ENCODE data around the gene SMARCD2.
"Not testable (repeated sequence)": the region's sequence is repeated elsewhere in the genome, so short reads cannot be mapped to it uniquely, and the experiment has no call there.

Gene SMARCD2

GRCh38 chr17:63796375-63796774 is 46.1 kb downstream of the SMARCD2 start:
- DNase-seq = not testable (repeated sequence)

DNA sequence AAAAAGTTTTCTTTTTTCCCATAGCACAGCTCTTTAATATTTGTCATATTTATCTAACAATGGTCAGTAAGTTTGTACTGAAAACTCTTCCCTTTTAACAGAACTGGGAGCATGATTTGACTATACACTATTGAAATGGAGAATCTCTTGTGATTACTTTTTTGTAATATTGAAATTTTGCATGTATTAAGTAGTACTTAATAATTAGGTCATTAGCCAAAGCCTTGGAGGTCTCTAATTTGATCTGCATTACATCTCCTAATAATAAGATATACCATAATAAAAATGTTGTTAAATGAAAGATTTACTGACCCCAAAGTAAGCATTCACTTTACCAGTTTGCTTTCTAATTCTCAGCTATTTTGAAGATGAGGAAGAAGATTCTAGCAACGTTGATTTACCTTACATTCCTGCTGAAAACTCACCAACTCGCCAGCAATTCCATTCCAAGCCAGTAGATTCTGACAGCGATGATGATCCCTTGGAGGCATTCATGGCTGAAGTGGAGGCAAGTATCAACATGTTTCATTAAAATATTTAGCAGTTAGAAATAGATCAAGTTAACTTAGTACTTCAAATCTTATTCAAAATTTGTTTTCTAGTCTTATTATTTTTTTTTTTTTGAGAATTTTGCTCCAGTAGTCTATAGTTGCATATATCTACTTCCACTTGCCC is 50.3 kb downstream of the SMARCD2 start:
- DNase-seq = no peak

- DNase-seq = no peak
Observed at GRCh38 chr17:63790057-63790456, 52.4 kb downstream of the SMARCD2 start.

DNA sequence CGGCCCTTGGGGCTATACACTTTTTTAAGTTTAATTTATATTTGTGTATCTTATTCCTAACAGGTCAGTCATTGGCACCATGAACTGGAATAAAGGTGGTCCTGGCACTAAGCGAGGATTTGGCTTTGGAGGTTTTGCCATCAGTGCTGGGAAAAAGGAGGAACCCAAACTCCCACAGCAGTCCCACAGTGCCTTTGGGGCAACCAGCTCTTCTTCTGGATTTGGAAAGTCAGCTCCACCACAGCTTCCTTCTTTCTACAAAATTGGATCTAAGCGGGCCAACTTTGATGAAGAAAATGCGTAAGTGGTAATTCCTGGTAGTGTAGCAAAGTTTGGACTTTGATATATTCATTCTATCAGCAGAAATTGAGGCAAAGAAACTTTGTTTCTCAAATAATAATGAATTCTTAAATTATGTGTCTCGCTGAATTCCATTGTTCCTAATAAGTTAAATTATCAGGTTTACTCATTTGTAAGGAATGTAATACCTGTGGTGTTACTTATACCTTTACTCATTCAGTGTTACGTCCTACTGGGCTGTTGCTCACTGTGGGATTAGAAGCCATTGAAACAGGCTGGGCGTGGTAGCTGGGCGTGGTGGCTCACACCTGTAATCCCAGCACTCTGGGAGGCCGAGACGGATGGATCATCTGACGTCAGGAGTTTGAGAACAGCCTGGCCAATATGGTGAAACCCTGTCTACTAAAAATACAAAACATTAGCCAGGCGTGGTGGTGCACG is 55.3 kb downstream of the SMARCD2 start:
- DNase-seq = no peak

DNA sequence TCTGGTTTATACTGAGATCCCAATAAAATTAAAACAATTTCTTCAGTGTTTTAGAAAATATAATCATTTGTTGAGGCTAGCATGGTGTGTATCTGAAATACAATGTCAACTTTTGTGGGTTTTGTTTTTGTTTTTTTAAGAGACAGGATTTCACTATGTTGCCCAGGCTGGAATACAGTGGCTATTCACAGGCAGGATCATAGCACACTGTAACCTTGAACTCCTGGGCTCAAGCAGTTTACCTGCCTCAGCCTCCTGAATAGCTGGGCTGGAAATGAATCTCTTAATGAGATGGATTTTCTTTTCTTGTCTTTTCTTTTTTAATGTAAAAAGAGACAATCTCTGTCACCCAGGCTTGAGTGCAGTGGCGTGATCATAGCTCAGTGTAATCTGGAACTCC is 56.4 kb downstream of the SMARCD2 start:
- DNase-seq = no peak

GRCh38 chr17:63785556-63785955 is 56.9 kb downstream of the SMARCD2 start:
- no peak for DNase-seq

GRCh38 chr17:63783522-63783921 is 59.0 kb downstream of the SMARCD2 start:
- DNase-seq = no peak
